ENCODE data around the gene FAM114A1.

The FAM114A1 gene

DNA sequence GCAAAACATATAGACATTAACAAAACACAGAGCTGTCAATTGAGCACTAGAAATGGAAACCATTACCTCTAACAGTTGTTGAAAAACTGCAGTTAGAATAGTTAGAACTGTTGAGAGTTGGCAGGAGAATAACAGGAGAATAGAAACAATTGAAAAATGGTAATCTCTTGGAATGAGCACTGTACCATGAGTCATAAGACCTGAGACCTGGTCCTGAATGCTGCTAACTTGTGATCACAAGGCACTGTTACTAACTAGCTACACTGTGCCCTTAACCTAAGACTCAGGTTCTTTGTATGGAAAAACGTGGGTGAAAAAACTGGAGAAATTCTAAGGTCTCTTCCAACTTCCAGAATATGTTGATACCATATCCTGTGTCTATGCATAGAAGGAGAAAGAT lies 29.3 kb downstream of the FAM114A1 start:
- DNase-seq (ENCODE audit: insufficient read length, low spot score): no peak
- FAIRE-seq: no peak
- TF ChIP-seq POLR2AphosphoS5 (IDR thresholded peaks at IDR 0.05; ENCODE audit: low read depth, low read length) (no peak), POLR2A (IDR thresholded peaks at IDR 0.05; ENCODE audit: low read depth, low read length) (no peak)

DNA sequence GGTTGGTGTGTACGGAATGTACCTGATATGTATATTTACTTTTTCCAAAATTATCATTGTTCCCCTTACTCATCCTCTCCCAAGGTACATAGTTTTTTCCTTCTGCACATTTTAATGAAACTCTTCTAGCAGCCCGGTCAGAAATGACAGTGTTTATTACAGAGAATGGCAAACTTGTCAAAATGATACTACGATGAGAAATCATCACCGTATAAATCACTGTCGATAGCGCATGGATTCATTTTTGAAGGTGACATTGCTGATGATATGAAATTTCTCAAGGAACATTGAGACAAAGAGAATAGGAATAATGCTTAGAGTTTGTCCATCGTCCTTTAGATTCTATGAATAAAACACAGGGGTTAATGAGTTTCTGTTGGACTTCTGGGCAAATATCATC lies 30.6 kb downstream of the FAM114A1 start:
- TF ChIP-seq POU2F2 (IDR thresholded peaks at IDR 0.05; ENCODE audit: low read depth, low read length): no peak
- no peak for TF ChIP-seq POLR2AphosphoS5 (IDR thresholded peaks at IDR 0.05; ENCODE audit: low read depth, low read length)
- no peak for TF ChIP-seq POLR2A (IDR thresholded peaks at IDR 0.05; ENCODE audit: low read depth, low read length)
- TF ChIP-seq TAF1 (IDR thresholded peaks at IDR 0.05; ENCODE audit: low read depth, low read length): no peak
- no peak for TF ChIP-seq SPI1 (IDR thresholded peaks at IDR 0.05; ENCODE audit: low read depth, low read length)
- no peak for DNase-seq (ENCODE audit: insufficient read length, low spot score)
- FAIRE-seq: no peak

DNA sequence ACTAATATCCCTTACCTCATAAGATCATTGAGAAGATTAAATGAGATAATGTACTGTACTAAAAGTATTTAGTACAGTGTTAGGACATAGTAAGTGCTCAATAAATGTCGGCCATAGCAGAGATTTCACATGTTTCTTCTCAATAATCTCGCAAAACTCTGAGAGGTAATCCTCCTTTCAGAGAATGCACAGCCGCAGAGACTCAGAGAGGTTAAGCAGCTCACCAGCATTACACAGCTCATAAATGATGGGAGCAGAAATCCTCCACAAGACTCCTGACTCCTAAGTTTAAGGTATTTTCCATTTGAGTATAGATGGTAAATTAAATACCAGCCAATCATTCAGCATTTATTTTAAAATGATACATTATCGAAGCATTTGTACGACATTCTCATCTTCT lies 34.6 kb downstream of the FAM114A1 start:
- FAIRE-seq (no peak), DNase-seq (ENCODE audit: insufficient read length, low spot score) (no peak)
- no peak for TF ChIP-seq POLR2A (IDR thresholded peaks at IDR 0.05; ENCODE audit: low read depth, low read length)
- no peak for TF ChIP-seq SPI1 (IDR thresholded peaks at IDR 0.05; ENCODE audit: low read depth, low read length)
- TF ChIP-seq POU2F2 (IDR thresholded peaks at IDR 0.05; ENCODE audit: low read depth, low read length): no peak
- no peak for TF ChIP-seq PAX5 (IDR thresholded peaks at IDR 0.05; ENCODE audit: insufficient read depth, low read length, severe bottlenecking)
- no peak for TF ChIP-seq POLR2AphosphoS5 (IDR thresholded peaks at IDR 0.05; ENCODE audit: low read depth, low read length)
- TF ChIP-seq TAF1 (IDR thresholded peaks at IDR 0.05; ENCODE audit: low read depth, low read length): no peak

DNA sequence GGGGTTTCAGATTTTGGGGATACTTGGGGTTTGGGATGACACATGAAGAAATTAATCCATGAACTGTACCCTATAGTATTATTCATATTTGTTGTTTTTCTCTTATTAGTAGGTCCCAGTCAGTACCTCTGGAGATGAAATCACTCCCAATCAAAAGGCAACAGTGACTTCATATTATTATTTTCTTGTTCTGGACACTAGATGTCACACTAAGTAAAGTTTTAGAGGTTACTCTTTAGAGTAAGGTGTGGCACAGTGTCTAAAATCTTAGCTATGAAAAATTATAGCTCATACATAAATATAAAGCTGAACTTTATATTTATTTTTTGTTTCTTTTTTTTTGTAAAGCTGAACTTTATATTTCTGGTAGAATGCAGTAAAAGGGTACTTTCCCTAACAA lies 35.1 kb downstream of the FAM114A1 start:
- no peak for DNase-seq (ENCODE audit: insufficient read length, low spot score)
- TF ChIP-seq POLR2A (IDR thresholded peaks at IDR 0.05; ENCODE audit: low read depth, low read length) (no peak), TAF1 (IDR thresholded peaks at IDR 0.05; ENCODE audit: low read depth, low read length) (no peak), POU2F2 (IDR thresholded peaks at IDR 0.05; ENCODE audit: low read depth, low read length) (no peak), POLR2AphosphoS5 (IDR thresholded peaks at IDR 0.05; ENCODE audit: low read depth, low read length) (no peak), SPI1 (IDR thresholded peaks at IDR 0.05; ENCODE audit: low read depth, low read length) (no peak), PAX5 (IDR thresholded peaks at IDR 0.05; ENCODE audit: insufficient read depth, low read length, severe bottlenecking) (no peak)

DNA sequence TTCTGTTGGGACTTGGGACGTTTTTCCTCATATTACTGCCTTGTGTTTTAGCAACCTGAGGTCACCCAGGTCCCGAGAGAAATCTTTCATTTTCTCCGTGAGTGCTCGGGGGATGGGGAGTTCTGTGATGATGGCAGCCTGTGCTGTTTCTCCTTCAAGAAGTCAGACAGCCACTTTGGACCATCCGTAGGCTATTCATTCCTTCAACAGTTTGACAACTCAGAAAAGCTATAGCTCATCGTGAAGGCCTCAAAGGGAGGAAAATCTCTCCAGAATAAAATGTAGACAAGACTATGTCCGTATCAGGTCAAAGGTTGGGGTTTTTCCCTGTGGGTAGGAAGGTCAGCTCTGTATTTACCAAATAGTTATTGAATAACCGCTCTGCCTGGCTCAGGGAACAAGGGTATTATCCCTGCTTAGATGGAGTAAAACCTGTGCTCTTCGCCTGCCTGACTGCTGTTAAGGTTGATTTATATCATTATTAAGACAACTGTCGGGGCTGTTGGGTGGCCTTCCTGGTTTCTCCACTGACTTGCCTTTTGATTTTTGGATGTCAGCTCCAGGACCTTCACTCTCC lies 36.6 kb downstream of the FAM114A1 start:
- TF ChIP-seq POU2F2 (IDR thresholded peaks at IDR 0.05; ENCODE audit: low read depth, low read length) (no peak), POLR2AphosphoS5 (IDR thresholded peaks at IDR 0.05; ENCODE audit: low read depth, low read length) (no peak), TAF1 (IDR thresholded peaks at IDR 0.05; ENCODE audit: low read depth, low read length) (no peak), SPI1 (IDR thresholded peaks at IDR 0.05; ENCODE audit: low read depth, low read length) (no peak)
- DNase-seq (ENCODE audit: insufficient read length, low spot score) (no peak), FAIRE-seq (no peak)

More for the DNA sequence above, 35.1 kb downstream of the FAM114A1 start:
- FAIRE-seq: peak; percentile 52

DNA sequence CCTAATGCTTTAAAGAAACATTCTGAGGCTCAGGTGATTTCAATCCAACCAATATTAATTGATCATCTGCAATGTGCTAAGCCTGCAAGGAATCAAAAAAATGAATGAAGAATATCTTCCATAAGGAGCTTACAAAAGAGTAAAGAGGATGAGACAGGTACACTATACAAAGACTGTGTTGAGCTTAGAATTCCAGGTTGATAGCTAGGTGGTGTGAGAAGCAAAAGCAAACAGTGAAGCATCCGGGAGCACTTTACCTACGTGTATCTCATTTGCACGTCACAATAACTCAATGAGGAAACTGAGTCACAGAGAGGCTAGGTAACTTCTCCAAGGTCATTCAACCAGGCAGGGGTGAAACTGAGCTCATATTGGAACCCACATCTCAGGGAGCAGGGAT lies 37.1 kb downstream of the FAM114A1 start:
- FAIRE-seq (no peak), DNase-seq (ENCODE audit: insufficient read length, low spot score) (no peak)
- TF ChIP-seq SPI1 (IDR thresholded peaks at IDR 0.05; ENCODE audit: low read depth, low read length): no peak
- no peak for TF ChIP-seq PAX5 (IDR thresholded peaks at IDR 0.05; ENCODE audit: insufficient read depth, low read length, severe bottlenecking)
- TF ChIP-seq POU2F2 (IDR thresholded peaks at IDR 0.05; ENCODE audit: low read depth, low read length): no peak
- no peak for TF ChIP-seq TAF1 (IDR thresholded peaks at IDR 0.05; ENCODE audit: low read depth, low read length)
- no peak for TF ChIP-seq POLR2A (IDR thresholded peaks at IDR 0.05; ENCODE audit: low read depth, low read length)
- no peak for TF ChIP-seq POLR2AphosphoS5 (IDR thresholded peaks at IDR 0.05; ENCODE audit: low read depth, low read length)

DNA sequence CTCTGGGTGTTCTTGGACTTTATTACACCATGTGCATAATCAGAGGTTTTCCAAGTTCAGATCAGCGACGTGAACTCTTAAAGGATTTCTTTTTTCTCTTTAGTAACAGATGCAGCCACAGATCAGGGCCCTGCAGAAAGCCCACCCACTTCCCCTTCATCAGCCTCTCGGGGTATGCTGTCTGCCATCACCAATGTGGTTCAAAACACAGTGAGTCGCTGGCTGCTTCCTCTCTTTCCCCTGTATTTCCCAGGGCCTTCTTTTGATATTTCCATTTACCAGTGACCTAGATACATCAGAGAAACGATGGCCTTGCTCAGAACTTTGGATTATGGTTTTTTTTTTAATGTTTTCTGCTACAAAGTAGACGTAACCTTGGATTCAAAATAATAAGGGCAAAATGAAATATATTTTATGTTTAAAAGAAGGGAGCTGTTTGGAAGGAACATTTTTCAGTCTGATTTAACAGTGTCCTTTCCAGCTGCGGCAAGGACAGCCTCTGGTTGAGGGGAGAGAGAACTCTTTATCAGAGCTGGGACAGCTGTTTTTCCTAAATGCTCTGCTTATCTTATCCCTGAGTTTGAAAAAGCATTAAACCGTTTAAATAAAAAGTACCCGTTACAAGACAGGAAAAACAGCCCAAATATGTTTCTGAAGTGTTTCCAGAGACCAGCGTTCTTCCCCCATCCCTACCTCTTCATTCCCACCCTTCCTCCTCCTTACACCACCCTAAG lies 38.2 kb downstream of the FAM114A1 start:
- TF ChIP-seq SPI1 (IDR thresholded peaks at IDR 0.05; ENCODE audit: low read depth, low read length): no peak
- no peak for TF ChIP-seq POU2F2 (IDR thresholded peaks at IDR 0.05; ENCODE audit: low read depth, low read length)
- no peak for TF ChIP-seq PAX5 (IDR thresholded peaks at IDR 0.05; ENCODE audit: insufficient read depth, low read length, severe bottlenecking)
- TF ChIP-seq POLR2AphosphoS5 (IDR thresholded peaks at IDR 0.05; ENCODE audit: low read depth, low read length): no peak
- no peak for TF ChIP-seq POLR2A (IDR thresholded peaks at IDR 0.05; ENCODE audit: low read depth, low read length)
- TF ChIP-seq TAF1 (IDR thresholded peaks at IDR 0.05; ENCODE audit: low read depth, low read length): no peak
- FAIRE-seq (no peak), DNase-seq (ENCODE audit: insufficient read length, low spot score) (no peak)

DNA sequence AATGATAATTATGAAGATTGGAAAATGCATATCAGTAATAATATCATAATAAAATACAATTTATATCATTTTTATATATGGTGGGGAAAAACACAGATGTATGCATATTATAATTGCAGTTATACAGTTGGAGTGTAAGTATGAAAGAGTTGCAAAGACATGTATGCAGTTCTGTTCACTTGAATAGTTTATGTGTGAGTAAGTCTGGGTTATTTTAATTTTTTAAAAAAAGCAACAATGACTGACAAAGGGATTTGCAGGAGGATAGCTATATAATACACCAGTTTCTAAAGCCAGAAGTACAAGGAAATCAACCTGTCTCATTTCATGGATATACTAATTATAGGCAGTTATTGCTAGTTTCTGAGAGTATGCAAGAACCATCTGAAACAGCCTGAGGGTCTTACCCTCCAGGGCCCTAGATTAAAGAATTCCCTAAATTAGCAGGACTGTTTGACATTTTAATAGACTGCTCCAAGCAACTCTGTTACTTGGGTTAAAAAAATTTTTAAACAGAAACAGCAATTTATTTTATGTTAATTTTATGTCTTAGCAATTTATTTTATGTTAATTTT lies 40.2 kb downstream of the FAM114A1 start:
- TF ChIP-seq POLR2AphosphoS5 (IDR thresholded peaks at IDR 0.05; ENCODE audit: low read depth, low read length) (no peak), PAX5 (IDR thresholded peaks at IDR 0.05; ENCODE audit: insufficient read depth, low read length, severe bottlenecking) (no peak), POU2F2 (IDR thresholded peaks at IDR 0.05; ENCODE audit: low read depth, low read length) (no peak), TAF1 (IDR thresholded peaks at IDR 0.05; ENCODE audit: low read depth, low read length) (no peak), SPI1 (IDR thresholded peaks at IDR 0.05; ENCODE audit: low read depth, low read length) (no peak), POLR2A (IDR thresholded peaks at IDR 0.05; ENCODE audit: low read depth, low read length) (no peak)
- FAIRE-seq (no peak), DNase-seq (ENCODE audit: insufficient read length, low spot score) (no peak)

DNA sequence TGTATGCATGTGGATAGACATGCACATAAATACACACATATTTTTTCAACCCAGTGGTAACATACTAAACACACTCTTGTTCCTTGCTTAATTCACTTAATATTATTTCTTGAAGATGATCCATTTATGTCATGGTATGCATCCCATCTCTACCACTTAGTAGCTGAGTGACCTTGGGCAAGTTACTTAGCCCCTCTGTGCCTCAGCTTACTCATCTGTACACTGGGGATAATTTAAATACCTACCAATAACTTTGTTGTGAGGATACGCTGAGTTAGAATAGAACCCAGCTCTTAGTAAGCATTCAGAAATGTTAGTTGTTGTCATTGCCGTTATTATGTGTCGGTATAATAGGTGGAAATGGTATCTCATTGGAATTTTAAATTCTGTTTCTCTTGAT lies 41.4 kb downstream of the FAM114A1 start:
- TF ChIP-seq TAF1 (IDR thresholded peaks at IDR 0.05; ENCODE audit: low read depth, low read length): no peak
- no peak for TF ChIP-seq POLR2A (IDR thresholded peaks at IDR 0.05; ENCODE audit: low read depth, low read length)
- no peak for TF ChIP-seq POU2F2 (IDR thresholded peaks at IDR 0.05; ENCODE audit: low read depth, low read length)
- TF ChIP-seq SPI1 (IDR thresholded peaks at IDR 0.05; ENCODE audit: low read depth, low read length): no peak
- TF ChIP-seq PAX5 (IDR thresholded peaks at IDR 0.05; ENCODE audit: insufficient read depth, low read length, severe bottlenecking): no peak
- FAIRE-seq (no peak), DNase-seq (ENCODE audit: insufficient read length, low spot score) (no peak)

DNA sequence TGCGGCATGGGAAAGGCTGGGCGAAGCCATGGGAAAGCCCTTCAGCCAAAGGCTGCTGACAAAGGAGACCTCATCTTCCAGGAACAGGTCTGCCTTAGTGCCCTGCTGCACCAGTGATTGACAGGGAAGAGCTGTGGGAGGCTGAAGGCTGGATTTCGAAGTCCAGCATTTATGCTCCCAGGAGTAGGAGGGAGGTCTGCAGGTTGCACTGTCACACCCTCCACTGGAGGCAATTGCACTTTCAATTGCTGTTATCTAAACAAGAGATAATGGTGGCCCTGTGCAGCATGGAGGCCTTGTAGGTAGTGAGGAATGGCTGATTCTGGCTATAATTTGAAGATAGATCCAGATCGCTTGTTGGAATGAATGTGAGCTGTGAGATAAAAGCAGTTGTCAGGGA lies 43.7 kb downstream of the FAM114A1 start:
- no peak for FAIRE-seq
- TF ChIP-seq POLR2A (IDR thresholded peaks at IDR 0.05; ENCODE audit: low read depth, low read length) (no peak), POU2F2 (IDR thresholded peaks at IDR 0.05; ENCODE audit: low read depth, low read length) (no peak), SPI1 (IDR thresholded peaks at IDR 0.05; ENCODE audit: low read depth, low read length) (no peak), PAX5 (IDR thresholded peaks at IDR 0.05; ENCODE audit: insufficient read depth, low read length, severe bottlenecking) (no peak), POLR2AphosphoS5 (IDR thresholded peaks at IDR 0.05; ENCODE audit: low read depth, low read length) (no peak), TAF1 (IDR thresholded peaks at IDR 0.05; ENCODE audit: low read depth, low read length) (no peak)
- no peak for DNase-seq (ENCODE audit: insufficient read length, low spot score)

Data from GM12891 (cell line).